Measurements from ENCODE around the gene ARSG.
"Not testable (repeated sequence)": the region's sequence is repeated elsewhere in the genome, so short reads cannot be mapped to it uniquely, and the experiment has no call there.

Gene ARSG

DNA sequence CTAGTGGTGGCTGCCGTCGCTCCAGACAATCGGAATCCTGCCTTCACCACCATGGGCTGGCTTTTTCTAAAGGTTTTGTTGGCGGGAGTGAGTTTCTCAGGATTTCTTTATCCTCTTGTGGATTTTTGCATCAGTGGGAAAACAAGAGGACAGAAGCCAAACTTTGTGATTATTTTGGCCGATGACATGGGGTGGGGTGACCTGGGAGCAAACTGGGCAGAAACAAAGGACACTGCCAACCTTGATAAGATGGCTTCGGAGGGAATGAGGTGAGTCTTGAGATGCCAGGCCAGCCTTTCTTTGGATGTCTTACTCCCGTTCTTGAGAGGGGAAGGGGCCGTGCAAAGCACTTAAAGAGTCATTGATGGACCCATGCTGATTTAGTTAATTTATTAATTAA lies 16.1 kb downstream of the ARSG start:
- H3K27ac ChIP-seq (ENCODE audit: extremely low read depth, low read depth, low read length): no peak overlapping the region
- CTCF ChIA-PET: interaction anchor here (0.7 to 3.1 kb wide), 2 partner anchors 65 to 91 kb away, joined by 3 to 10 read pairs; no protein-coding TSS in a partner anchor

DNA sequence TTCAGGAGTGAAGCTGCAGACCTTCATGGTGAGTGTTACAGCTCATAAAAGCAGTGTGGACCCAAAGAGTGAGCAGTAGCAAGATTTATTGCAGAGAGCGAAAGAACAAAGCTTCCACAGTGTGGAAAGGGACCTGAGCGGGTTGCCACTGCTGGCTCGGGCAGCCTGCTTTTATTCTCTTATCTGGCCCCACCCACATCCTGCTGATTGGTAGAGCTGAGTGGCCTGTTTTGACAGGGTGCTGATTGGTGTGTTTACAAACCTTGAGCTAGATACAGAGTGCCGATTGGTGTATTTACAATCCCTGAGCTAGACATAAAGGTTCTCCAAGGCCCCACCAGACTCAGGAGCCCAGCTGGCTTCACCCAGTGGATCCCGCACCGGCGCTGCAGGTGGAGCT lies 17.2 kb downstream of the ARSG start:
- H3K36me3 ChIP-seq (ENCODE audit: control insufficient read depth in 2 of 2, insufficient read depth in 1 of 2, low read length in 2 of 2); H3K4me3 ChIP-seq (ENCODE audit: low read depth, low read length); H3K27ac ChIP-seq (ENCODE audit: extremely low read depth, low read depth, low read length); POLR2A ChIA-PET; CTCF ChIA-PET; H3K4me1 ChIP-seq (ENCODE audit: control insufficient read depth, insufficient read depth, low read length); H3K9me3 ChIP-seq (ENCODE audit: control insufficient read depth, insufficient read depth, low read depth, low read length): not testable (repeated sequence)

More for the DNA sequence above, 16.1 kb downstream of the ARSG start:
- no peaks in the 10 kb centered on the region for H3K4me1 ChIP-seq (ENCODE audit: control insufficient read depth, insufficient read depth, low read length)
- POLR2A ChIA-PET: no interaction called here
- TF ChIP-seq ZNF768 (tag by site-specific recombination; IDR thresholded peaks at IDR 0.05): no peak
- no peak for TF ChIP-seq BCL6B (tag by site-specific recombination; IDR thresholded peaks at IDR 0.05)
- TF ChIP-seq BCL11A (tag by site-specific recombination; IDR thresholded peaks at IDR 0.05; ENCODE audit: low read depth): no peak
- no peak for TF ChIP-seq ZNF10 (tag by site-specific recombination; IDR thresholded peaks at IDR 0.05)
- TF ChIP-seq ZNF18 (tag by site-specific recombination; IDR thresholded peaks at IDR 0.05): no peak
- H3K36me3 ChIP-seq (ENCODE audit: control insufficient read depth in 2 of 2, insufficient read depth in 1 of 2, low read length in 2 of 2): no peaks in the 10 kb centered on the region
- no peaks in the 10 kb centered on the region for H3K9me3 ChIP-seq (ENCODE audit: control insufficient read depth, insufficient read depth, low read depth, low read length)
- no peak overlapping the region for H3K4me3 ChIP-seq (ENCODE audit: low read depth, low read length)

- CTCF ChIA-PET: interaction anchor here (0.6 kb wide), 1 partner anchor 46 kb away, joined by 3 read pairs; no protein-coding TSS in a partner anchor
- H3K4me3 ChIP-seq (ENCODE audit: low read depth, low read length); POLR2A ChIA-PET; H3K27ac ChIP-seq (ENCODE audit: extremely low read depth, low read depth, low read length); H3K9me3 ChIP-seq (ENCODE audit: control insufficient read depth, insufficient read depth, low read depth, low read length); H3K36me3 ChIP-seq (ENCODE audit: control insufficient read depth in 2 of 2, insufficient read depth in 1 of 2, low read length in 2 of 2); H3K4me1 ChIP-seq (ENCODE audit: control insufficient read depth, insufficient read depth, low read length): not testable (repeated sequence)
These were observed 17.9 kb downstream of the ARSG start for GRCh38 chr17:68309066-68309670.

DNA sequence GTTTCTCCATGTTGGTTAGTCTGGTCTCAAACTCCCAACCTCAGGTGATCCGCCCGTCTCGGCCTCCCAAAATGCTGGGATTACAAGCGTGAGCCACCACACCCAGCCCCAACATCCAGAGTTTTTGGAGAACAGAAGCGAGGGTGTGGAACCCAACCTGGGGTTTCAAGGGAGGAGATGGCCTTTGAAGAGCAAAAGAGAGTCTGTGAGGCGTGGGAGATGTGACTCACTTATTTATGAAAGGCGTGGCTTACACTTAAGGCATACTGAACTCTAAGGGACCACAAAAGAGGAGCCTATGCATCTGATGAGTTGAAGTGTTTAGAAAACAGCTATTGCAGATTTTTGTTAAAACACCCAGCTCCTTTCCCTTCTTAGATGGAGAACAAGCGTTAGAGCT lies 18.9 kb downstream of the ARSG start:
- Histone ChIP-seq H3K4me1 (ENCODE audit: control insufficient read depth, insufficient read depth, low read length) (no peaks in the 10 kb centered on the region), H3K27ac (ENCODE audit: extremely low read depth, low read depth, low read length) (no peak overlapping the region), H3K4me3 (ENCODE audit: low read depth, low read length) (no peak overlapping the region), H3K36me3 (ENCODE audit: control insufficient read depth in 2 of 2, insufficient read depth in 1 of 2, low read length in 2 of 2) (no peaks in the 10 kb centered on the region), H3K9me3 (ENCODE audit: control insufficient read depth, insufficient read depth, low read depth, low read length) (no peaks in the 10 kb centered on the region)
- TF ChIP-seq KLF17 (tag by site-specific recombination; IDR thresholded peaks at IDR 0.05) (peak; percentile 49; the same call in 1 of the 2 replicates), SCRT2 (tag by site-specific recombination; IDR thresholded peaks at IDR 0.05) (no peak), KLF1 (tag by site-specific recombination; IDR thresholded peaks at IDR 0.05) (peak; percentile 80)
- ChIA-PET CTCF (interaction anchor here (0.6 to 1.5 kb wide), 2 partner anchors 47 to 89 kb away, joined by 3 to 4 read pairs; no protein-coding TSS in a partner anchor), POLR2A (interaction anchor here (1.1 kb wide), 1 partner anchor 19 kb away, joined by 3 read pairs; the partner anchor contains the start of gene SLC16A6)

GRCh38 chr17:68314916-68315535 lies 23.7 kb downstream of the ARSG start:
- Histone ChIP-seq H3K36me3 (ENCODE audit: control insufficient read depth in 2 of 2, insufficient read depth in 1 of 2, low read length in 2 of 2) (no peaks in the 10 kb centered on the region), H3K4me1 (ENCODE audit: control insufficient read depth, insufficient read depth, low read length) (peaks cover 6% of the 10 kb centered on the region; the same call in 1 of the 2 replicates), H3K4me3 (ENCODE audit: low read depth, low read length) (no peak overlapping the region), H3K27ac (ENCODE audit: extremely low read depth, low read depth, low read length) (no peak overlapping the region), H3K9me3 (ENCODE audit: control insufficient read depth, insufficient read depth, low read depth, low read length) (no peaks in the 10 kb centered on the region)
- POLR2A ChIA-PET: no interaction called here
- CTCF ChIA-PET: interaction anchor here (0.6 kb wide), 1 partner anchor 218 kb away, joined by 3 read pairs; no protein-coding TSS in a partner anchor
- TF ChIP-seq FEZF1 (tag by site-specific recombination; IDR thresholded peaks at IDR 0.05) (no peak), ZBTB6 (tag by site-specific recombination; IDR thresholded peaks at IDR 0.05) (0 out of 2 replicates have a peak, but pooled peaks have one; percentile 26), KLF1 (tag by site-specific recombination; IDR thresholded peaks at IDR 0.05) (0 out of 2 replicates have a peak, but pooled peaks have one; percentile 15), ZNF777 (tag by site-specific recombination; IDR thresholded peaks at IDR 0.05; ENCODE audit: borderline replicate concordance) (no peak)
